Amniotic epithelial cell (primary cell): Measurements from ENCODE around the gene RPN1.

Source experiments
- DNase-seq: peaks from one replicate; pipeline ENCODE4 v3.0.0-alpha.2; 2010; ENCODE audit warnings: low read depth

Gene RPN1

DNA sequence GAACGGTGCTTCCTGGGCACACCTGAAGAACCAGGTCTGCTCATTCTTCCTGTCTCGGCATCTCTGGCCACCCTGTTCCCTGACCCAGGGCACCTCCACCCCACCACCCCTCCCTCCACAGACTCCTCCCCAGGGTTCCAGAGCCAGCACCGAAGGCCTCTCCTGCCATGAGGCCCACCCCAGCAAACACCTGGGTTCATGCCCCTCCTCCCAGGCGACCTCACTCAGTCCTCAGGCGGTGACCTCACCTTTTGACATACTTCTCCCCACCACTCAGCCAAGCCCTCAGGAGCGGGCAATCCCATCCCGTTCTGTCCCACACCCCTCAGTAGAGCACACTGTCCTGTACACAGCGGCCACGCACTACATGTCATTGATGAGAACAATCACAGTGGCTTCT, 72.3 kb downstream of the RPN1 start:
- no peak for DNase-seq

DNA sequence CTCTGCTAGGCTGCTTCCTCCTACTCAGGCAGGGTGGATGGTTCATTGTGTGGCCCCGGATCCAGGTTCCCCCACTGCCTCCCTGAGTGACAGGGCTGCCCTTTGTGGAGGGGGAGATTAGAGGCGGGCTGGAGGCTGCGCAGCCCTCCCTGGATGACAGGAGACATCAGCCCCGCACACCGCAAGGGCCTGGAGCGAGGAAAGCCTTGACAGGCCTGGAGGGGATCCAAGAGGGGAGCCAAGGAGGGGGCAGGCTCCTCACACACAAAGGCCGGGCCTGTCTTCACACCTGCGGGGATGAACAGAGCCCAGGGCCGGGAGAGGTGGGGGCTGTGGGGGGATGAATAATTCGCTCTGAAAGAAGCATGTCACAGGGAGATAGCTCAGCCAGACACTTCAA, 72.9 kb downstream of the RPN1 start:
- DNase-seq: no peak

DNA sequence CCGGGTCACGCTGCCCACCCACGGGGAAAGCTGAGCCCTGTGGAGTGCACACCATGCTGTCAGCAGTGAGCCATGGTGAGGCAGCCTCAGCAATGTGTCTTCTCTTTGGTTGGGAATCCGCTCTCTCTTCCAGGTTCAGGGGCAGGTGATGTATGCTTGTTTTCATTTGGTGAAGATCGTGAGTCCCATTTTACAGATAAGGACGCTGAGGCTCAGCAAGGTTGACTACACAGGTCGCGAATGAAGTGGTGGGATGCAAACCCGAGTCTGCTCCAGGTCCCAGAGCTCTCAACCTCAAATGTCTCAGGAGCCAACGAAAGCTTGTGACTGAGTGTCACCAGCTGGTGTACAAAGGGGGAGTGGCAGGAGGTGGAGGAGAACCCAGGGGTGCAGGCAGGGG, 74.3 kb downstream of the RPN1 start:
- no peak for DNase-seq

DNA sequence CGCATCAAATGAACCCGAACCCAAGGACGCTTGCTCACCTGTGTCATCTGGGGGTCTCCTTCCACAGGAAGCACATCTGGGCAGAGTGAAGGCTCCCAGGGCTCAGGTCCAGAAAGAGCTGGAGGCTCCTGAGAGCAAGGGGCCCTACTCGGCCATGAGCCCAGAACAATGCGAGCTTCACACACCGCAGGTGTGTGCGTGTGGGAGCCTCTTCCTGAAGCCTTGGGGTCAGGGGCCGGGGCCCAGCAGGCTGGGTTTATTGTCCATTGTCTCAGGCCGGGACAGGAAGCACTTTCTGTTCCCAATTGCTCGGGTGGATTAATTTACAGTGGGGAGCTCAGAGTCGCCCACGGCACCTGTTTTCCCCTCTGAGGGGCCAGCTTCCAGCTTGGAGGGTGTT, 74.8 kb downstream of the RPN1 start:
- DNase-seq: no peak

DNA sequence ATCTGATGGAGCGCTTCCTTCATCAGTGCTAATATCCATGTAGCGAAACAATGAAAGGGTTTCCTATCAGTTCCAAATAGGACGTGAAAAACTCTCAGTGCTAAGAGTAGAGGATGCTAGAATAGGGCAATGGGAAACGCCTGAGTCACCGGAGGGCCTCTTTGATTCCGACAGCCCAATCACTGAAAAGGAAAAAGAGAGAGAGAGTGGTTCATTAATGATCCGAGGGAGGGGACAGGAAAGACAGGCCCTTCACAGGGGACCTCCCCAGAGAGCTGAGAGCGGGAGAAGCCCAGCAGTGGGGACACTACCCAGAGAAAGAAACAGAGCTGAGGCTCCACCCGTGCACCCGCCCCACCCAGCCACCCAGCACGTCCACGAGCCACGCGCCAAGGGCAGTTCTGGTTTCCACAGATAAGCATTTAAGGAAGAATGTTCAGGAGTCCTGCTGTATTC, 76.9 kb downstream of the RPN1 start:
- DNase-seq: no peak

DNA sequence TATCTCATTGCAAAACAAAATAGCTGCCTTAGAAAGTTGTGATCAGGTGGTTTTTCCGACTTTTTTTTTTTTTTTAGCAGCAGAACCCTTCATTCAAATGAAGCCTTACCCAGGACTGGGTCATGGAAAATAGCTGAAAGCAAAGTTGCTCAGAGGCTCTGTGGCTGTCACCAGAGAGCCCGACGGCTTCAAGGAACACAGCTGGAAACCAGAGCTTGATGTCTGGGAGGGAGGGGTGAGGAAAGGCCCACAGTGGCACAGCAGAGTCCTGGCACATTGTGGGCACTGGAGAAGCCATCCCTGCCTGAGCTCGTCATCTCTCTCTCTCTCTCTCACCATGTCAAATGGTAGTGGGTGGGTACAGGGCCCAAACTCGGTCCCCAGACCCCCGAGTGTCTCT, 77.5 kb downstream of the RPN1 start:
- no peak for DNase-seq

DNA sequence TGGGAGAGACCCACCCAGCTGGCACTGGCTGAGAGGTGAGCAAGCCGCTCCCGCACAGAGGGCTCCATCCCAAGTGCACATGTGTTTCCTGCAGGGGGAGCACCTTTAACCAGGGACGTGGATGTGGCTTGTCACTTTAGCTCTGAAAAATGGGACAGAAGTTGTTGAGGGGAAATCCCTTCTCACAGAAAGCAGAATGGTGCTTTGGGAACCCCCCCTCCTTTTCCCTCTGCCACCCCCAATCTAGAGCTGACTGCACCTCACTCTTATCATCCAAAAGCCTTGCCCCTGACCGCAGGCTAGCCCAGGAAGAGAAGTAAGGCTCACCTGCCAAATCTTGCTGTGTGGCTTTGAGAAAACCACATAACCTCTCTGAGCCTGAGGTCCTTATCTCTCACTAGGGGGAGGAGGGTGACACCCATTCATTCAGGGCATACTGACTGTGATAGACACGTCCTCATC, 77.9 kb downstream of the RPN1 start:
- DNase-seq: no peak

DNA sequence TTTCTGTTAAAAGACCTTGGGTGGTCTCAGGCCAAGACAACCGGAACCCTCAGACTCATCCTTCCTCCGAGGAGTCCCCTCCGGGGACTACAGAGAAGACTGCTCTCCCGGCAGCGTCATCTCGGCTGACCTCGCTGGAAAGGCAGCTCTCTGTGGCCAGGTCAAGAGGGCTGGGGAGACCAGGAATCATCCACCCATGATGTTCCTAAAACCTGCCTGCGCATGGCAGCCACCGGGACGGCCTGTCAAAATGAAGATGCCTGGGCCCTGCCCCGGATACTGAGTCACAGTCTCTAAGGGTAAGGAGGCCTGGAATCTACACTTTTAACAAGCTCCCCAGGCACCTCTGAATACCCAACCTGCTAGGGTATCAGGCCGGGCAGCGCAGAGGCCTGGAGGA, 78.6 kb downstream of the RPN1 start:
- no peak for DNase-seq
